ENCODE results near the gene UCMA. TPM values are rescaled to one million over a fixed set of nuclear protein-coding genes. Genes with fewer than 3 reads are reported as not detected.
"Not testable (repeated sequence)": the region's sequence is repeated elsewhere in the genome, so short reads cannot be mapped to it uniquely, and the experiment has no call there.

UCMA gene
- total RNA-seq, 4 donors from 2014 or later: not detected

DNA sequence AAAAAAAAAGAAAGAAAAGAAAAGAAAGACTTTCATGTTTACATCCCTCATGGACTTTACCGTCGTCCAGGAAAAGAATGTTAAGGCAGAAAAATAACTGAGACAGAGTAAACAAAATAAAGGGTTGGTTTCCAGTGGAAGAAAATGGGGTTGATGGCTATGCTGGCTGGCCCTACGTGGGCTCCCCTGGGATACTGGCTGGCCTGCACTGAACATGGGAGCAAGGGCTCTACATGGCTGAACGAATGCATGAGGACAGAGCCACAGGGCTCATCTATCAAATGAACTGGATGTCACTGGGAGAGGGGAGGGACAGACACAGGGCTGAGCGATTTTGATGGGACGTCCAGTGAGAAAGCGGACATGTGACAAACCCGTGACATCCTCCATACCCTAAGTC is 2.5 kb upstream of the UCMA start:
- Histone ChIP-seq H3K36me3 (no peaks in the 10 kb centered on the region), H3K4me1 (no peaks in the 10 kb centered on the region), H3K27me3 (peaks cover 0 to 22% (median 0%) of the 10 kb centered on the region in 4 donors), H3K9me3 (no peaks in the 10 kb centered on the region), H3K4me3 (no peak overlapping the region), H3K27ac (replicated peaks in 1 of 4) (no peak overlapping the region)
- intact Hi-C loops (cut with DNase I): no loop called here
- no peak for DNase-seq (ENCODE audit: extremely low spot score)
- 83% methylated on average over 8 of the region's 8 CpGs for WGBS
- TF ChIP-seq EP300 (IDR thresholded peaks at IDR 0.05): no peak
- TF ChIP-seq, protein P1, sequence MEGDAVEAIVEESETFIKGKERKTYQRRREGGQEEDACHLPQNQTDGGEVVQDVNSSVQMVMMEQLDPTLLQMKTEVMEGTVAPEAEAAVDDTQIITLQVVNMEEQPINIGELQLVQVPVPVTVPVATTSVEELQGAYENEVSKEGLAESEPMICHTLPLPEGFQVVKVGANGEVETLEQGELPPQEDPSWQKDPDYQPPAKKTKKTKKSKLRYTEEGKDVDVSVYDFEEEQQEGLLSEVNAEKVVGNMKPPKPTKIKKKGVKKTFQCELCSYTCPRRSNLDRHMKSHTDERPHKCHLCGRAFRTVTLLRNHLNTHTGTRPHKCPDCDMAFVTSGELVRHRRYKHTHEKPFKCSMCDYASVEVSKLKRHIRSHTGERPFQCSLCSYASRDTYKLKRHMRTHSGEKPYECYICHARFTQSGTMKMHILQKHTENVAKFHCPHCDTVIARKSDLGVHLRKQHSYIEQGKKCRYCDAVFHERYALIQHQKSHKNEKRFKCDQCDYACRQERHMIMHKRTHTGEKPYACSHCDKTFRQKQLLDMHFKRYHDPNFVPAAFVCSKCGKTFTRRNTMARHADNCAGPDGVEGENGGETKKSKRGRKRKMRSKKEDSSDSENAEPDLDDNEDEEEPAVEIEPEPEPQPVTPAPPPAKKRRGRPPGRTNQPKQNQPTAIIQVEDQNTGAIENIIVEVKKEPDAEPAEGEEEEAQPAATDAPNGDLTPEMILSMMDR (IDR thresholded peaks at IDR 0.05): no peak
- no peak for TF ChIP-seq POLR2A (IDR thresholded peaks at IDR 0.05; ENCODE audit: low read depth)
- no peak for TF ChIP-seq POLR2AphosphoS5 (IDR thresholded peaks at IDR 0.05)

GRCh38 chr10:13234736-13235135 is 562 bp upstream of the UCMA start:
- WGBS: 88% methylated on average over 13 of the region's 13 CpGs
- intact Hi-C loops (cut with DNase I); H3K36me3 ChIP-seq; H3K4me3 ChIP-seq; H3K9me3 ChIP-seq; DNase-seq (ENCODE audit: extremely low spot score); H3K4me1 ChIP-seq; H3K27ac ChIP-seq (replicated peaks in 1 of 4): not testable (repeated sequence)
- peaks cover 0 to 22% (median 0%) of the 10 kb centered on the region in 4 donors for H3K27me3 ChIP-seq

DNA sequence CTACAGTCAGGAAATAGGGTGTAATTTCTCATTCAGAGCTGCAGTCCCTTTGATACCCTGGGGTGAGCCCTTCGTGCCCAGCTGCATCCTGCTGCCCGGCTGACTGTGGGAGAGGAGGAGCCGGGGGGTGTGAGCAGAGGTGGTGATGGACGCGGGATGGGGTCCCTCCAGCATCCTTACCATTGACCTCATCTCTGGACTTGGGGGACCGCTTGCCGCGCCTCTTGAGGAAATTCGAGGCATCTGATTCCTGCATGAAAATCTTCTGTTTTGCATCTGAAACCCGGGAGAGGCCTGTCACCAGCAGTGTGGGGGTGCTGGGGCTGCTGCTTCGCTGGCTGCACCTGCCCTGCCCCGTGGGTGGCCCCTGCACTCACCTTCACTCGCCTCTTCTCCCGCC is 816 bp downstream of the UCMA start:
- Histone ChIP-seq H3K4me1 (no peaks in the 10 kb centered on the region), H3K27ac (replicated peaks in 1 of 4) (no peak overlapping the region), H3K36me3 (no peaks in the 10 kb centered on the region), H3K27me3 (peaks cover 0 to 22% (median 0%) of the 10 kb centered on the region in 4 donors), H3K9me3 (no peaks in the 10 kb centered on the region), H3K4me3 (no peak overlapping the region)
- WGBS: 56% methylated on average over 13 of the region's 14 CpGs
- intact Hi-C loops (cut with DNase I): no loop called here
- TF ChIP-seq EP300 (IDR thresholded peaks at IDR 0.05) (no peak), POLR2AphosphoS5 (IDR thresholded peaks at IDR 0.05) (no peak), POLR2A (IDR thresholded peaks at IDR 0.05; ENCODE audit: low read depth) (no peak)
- TF ChIP-seq, protein P1 (IDR thresholded peaks at IDR 0.05): no peak
- DNase-seq (ENCODE audit: extremely low spot score): no peak

- TF ChIP-seq, protein P1 (IDR thresholded peaks at IDR 0.05): no peak
- no peak for TF ChIP-seq POLR2AphosphoS5 (IDR thresholded peaks at IDR 0.05)
- Histone ChIP-seq H3K27me3 (peaks cover 0 to 22% (median 0%) of the 10 kb centered on the region in 4 donors), H3K36me3 (no peaks in the 10 kb centered on the region), H3K9me3 (no peaks in the 10 kb centered on the region), H3K4me1 (no peaks in the 10 kb centered on the region), H3K27ac (replicated peaks in 1 of 4) (no peak overlapping the region), H3K4me3 (no peak overlapping the region)
- intact Hi-C loops (cut with DNase I): no loop called here
- no peak for DNase-seq (ENCODE audit: extremely low spot score)
- 83% methylated on average over 6 of the region's 6 CpGs for WGBS
Observed at GRCh38 chr10:13231808-13232207, 2.4 kb downstream of the UCMA start.

DNA sequence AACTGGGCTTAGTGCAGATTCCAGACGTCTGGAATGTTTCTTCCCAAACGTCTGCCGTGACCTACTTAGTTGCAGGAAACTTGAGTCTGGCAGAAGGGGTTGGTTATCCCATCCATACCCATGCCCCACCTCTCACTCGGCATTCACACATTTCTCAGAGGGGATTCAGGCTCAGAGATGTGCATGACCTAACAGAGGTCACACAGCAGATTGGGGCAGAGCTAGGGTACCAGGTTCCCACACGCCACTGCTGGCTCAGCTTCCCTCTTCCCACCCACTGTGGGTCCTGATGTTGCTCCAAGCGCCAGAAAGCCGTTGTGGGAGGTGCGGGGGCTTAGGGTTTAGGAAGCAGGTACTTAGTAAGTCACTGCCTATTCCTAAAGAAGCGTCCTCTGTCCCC is 3.0 kb downstream of the UCMA start:
- 69% methylated on average over 9 of the region's 9 CpGs for WGBS
- DNase-seq (ENCODE audit: extremely low spot score): no peak
- TF ChIP-seq POLR2AphosphoS5 (IDR thresholded peaks at IDR 0.05) (no peak), EP300 (IDR thresholded peaks at IDR 0.05) (no peak), POLR2A (IDR thresholded peaks at IDR 0.05; ENCODE audit: low read depth) (no peak)
- TF ChIP-seq, protein P1 (IDR thresholded peaks at IDR 0.05): no peak
- Histone ChIP-seq H3K4me1 (no peaks in the 10 kb centered on the region), H3K27me3 (peaks cover 0 to 22% (median 0%) of the 10 kb centered on the region in 4 donors), H3K9me3 (no peaks in the 10 kb centered on the region), H3K27ac (replicated peaks in 1 of 4) (no peak overlapping the region), H3K36me3 (no peaks in the 10 kb centered on the region), H3K4me3 (no peak overlapping the region)
- intact Hi-C loops (cut with DNase I): no loop called here

All from esophagus muscularis mucosa (tissue), 4 donors.